Thyroid gland (tissue), 4 donors: ENCODE measurements around the gene ACTN3. TPM values are rescaled to one million over a fixed set of nuclear protein-coding genes. Genes with fewer than 3 reads are reported as not detected.

ENCODE experiments used
- DNase-seq, 2 donors: peaks; one replicate each; pipeline ENCODE4 v3.0.0-alpha.2; 2019
- H3K27ac ChIP-seq, 3 donors: fragments of 200-600 bp; sonication (generic); 1 replicate in 2 of 3; 2 replicates in 1 of 3; pipeline ENCODE4 v1.5.1; 2016 to 2019; ENCODE audit warnings: mild to moderate bottlenecking in 1 of 3, moderate library complexity in 1 of 3
- H3K27me3 ChIP-seq: fragments of 200-600 bp; sonication (generic); one replicate; pipeline ENCODE4 v1.5.1; 2019
- H3K36me3 ChIP-seq, 2 donors: fragments of 200-600 bp; sonication (generic); one replicate each; pipeline ENCODE4 v1.5.1; 2016 to 2019
- H3K4me1 ChIP-seq, 2 donors: fragments of 200-600 bp; sonication (generic); one replicate each; pipeline ENCODE4 v1.5.1; 2017 to 2019
- H3K4me3 ChIP-seq, 3 donors: fragments of 200-600 bp; sonication (generic); replicated peaks in 1 of 3; 1 replicate in 2 of 3; 2 replicates in 1 of 3; pipeline ENCODE4 v1.5.1; 2016; ENCODE audit warnings: mild to moderate bottlenecking in 1 of 3
- H3K9me3 ChIP-seq: fragments of 200-600 bp; sonication (generic); one replicate; pipeline ENCODE4 v1.5.1; 2017
- CTCF ChIP-seq, 6 experiments: fragments of 200-600 bp in 3 of 6; fragments of 450-650 bp in 3 of 6; sonication (generic) in 3 of 6; IDR thresholded peaks; one replicate each; pipeline ENCODE4 v1.5.1; 2016 to 2019; ENCODE audit warnings: antibody characterized with exemption in 6 of 6, mild to moderate bottlenecking in 2 of 6, inconsistent platforms in 1 of 6, moderate library complexity in 1 of 6
- POLR2A ChIP-seq, 2 donors: fragments of 450-650 bp; IDR thresholded peaks; one replicate each; pipeline ENCODE4 v1.6.1; 2017; ENCODE audit warnings: antibody characterized with exemption in 2 of 2, mild to moderate bottlenecking in 2 of 2, moderate library complexity in 1 of 2
- WGBS, 2 donors: methylation state at CpG; one replicate each; pipeline ENCODE4 v1.1.5; 2017; 5-methylcytosine and 5-hydroxymethylcytosine counted together
- intact Hi-C: fragments of 100-400 bp; cut with DNase I; formaldehyde crosslinking; loops from one replicate; pipeline ENCODE4 v1.15.1; 2023
- total RNA-seq, 4 donors: library from RNA; depleted of rRNA; stranded (reverse); fragments of >200 nt; gene quantifications; one replicate each; pipeline ENCODE4 v1.2.3, GENCODE V29; 2016

Gene ACTN3
- total RNA-seq, 4 donors from 2014 or later, result 0.27 TPM; not detected in 3

- Histone ChIP-seq H3K27me3 (no peaks in the 10 kb centered on the region), H3K9me3 (no peaks in the 10 kb centered on the region), H3K36me3 (no peaks in the 10 kb centered on the region), H3K4me1 (peaks cover 3 to 26% of the 10 kb centered on the region in 2 donors), H3K27ac (no peak overlapping the region), H3K4me3 (no peak overlapping the region)
- DNase-seq, result no peak
- TF ChIP-seq POLR2A (IDR thresholded peaks at IDR 0.05) (no peak), CTCF (IDR thresholded peaks at IDR 0.05) (no peak)
- 89 to 93% methylated on average over 5 of the region's 5 CpGs for WGBS, 2 donors
- intact Hi-C loops, result no loop called here
Measured at GRCh38 chr11:66564984-66565383, 18.3 kb downstream of the ACTN3 start.

GRCh38 chr11:66566221-66566620 lies 19.5 kb downstream of the ACTN3 start:
- no peak for DNase-seq
- Histone ChIP-seq H3K36me3 (no peaks in the 10 kb centered on the region), H3K4me1 (peaks cover 3 to 32% of the 10 kb centered on the region in 2 donors), H3K9me3 (no peaks in the 10 kb centered on the region), H3K27me3 (no peaks in the 10 kb centered on the region), H3K4me3 (no peak overlapping the region), H3K27ac (no peak overlapping the region)
- TF ChIP-seq CTCF (IDR thresholded peaks at IDR 0.05), result no peak
- TF ChIP-seq POLR2A (IDR thresholded peaks at IDR 0.05), result no peak
- WGBS, 2 donors, result 89 to 92% methylated on average over 7 to 8 of the region's 8 CpGs
- intact Hi-C loops, result no loop called here

GRCh38 chr11:66567787-66568123 lies 21.1 kb downstream of the ACTN3 start:
- Histone ChIP-seq H3K4me1 (peaks cover 3 to 32% of the 10 kb centered on the region in 2 donors), H3K36me3 (no peaks in the 10 kb centered on the region), H3K9me3 (no peaks in the 10 kb centered on the region), H3K4me3 (peak overlapping the region in 1 of 3 donors; percentile 64), H3K27ac (no peak overlapping the region), H3K27me3 (no peaks in the 10 kb centered on the region)
- intact Hi-C loops, result no loop called here
- WGBS, 2 donors, result 87 to 89% methylated on average over 4 to 7 of the region's 15 CpGs
- TF ChIP-seq POLR2A (IDR thresholded peaks at IDR 0.05) (no peak), CTCF (IDR thresholded peaks at IDR 0.05) (no peak)
- no peak for DNase-seq

GRCh38 chr11:66568124-66568916 lies 21.6 kb downstream of the ACTN3 start, which contains the start of gene CTSF:
TSS of gene CTSF (minus strand) at chr11:66568606. CDS start at chr11:66568486, 120 bp downstream.
- H3K4me1 ChIP-seq, result peaks cover 3 to 32% of the 10 kb centered on the region in 2 donors
- peak; percentile 69 to 77 for DNase-seq
- no peaks in the 10 kb centered on the region for H3K9me3 ChIP-seq
- no peaks in the 10 kb centered on the region for H3K36me3 ChIP-seq
- H3K27me3 ChIP-seq, result no peaks in the 10 kb centered on the region
- TF ChIP-seq POLR2A (IDR thresholded peaks at IDR 0.05), result peak in 1 of 2 donors; percentile 9
- TF ChIP-seq CTCF (IDR thresholded peaks at IDR 0.05), result no peak
- intact Hi-C loops, result no loop called here
- 12 to 26% methylated on average over 11 to 27 of the region's 77 CpGs for WGBS, 2 donors
- H3K4me3 ChIP-seq, result peak within 1 kb of the TSS; percentile 10 to 64 (median 47)
- no peak within 1 kb of the TSS for H3K27ac ChIP-seq

- no peaks in the 10 kb centered on the region for H3K27me3 ChIP-seq
- no peaks in the 10 kb centered on the region for H3K36me3 ChIP-seq
- H3K9me3 ChIP-seq, result no peaks in the 10 kb centered on the region
- DNase-seq, result no peak
- intact Hi-C loops, result no loop called here
- no peak overlapping the region for H3K27ac ChIP-seq
- 58 to 68% methylated on average over 7 of the region's 7 CpGs for WGBS, 2 donors
- H3K4me1 ChIP-seq, result peaks cover 3 to 32% of the 10 kb centered on the region in 2 donors
- TF ChIP-seq CTCF (IDR thresholded peaks at IDR 0.05) (no peak), POLR2A (IDR thresholded peaks at IDR 0.05) (no peak)
- no peak overlapping the region for H3K4me3 ChIP-seq
Measured at GRCh38 chr11:66569076-66569475, 22.4 kb downstream of the ACTN3 start.
